ENCODE measurements around the gene CNTNAP2.

Gene CNTNAP2

DNA sequence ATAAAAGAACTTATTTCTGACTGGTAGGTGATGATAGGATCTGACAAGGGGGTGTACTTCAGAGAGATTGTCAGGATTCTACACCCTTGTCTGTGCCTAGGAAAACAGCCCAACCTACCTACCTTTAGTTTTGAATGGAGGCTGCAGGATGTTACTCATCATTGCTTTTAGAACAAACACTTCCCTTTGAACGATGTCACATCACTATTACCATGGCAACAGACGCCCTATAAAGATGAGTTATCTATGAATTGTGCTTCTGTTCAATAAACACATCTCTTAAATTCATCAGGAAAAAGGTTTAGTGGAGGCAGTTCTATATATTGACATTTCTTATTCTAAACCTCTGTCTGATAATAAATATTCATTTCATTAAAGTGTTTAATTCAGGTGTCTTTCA lies 362.4 kb downstream of the CNTNAP2 start:
- no peak overlapping the region for H3K4me3 ChIP-seq
- DNase-seq (ENCODE audit: low spot score), result no peak
- H3K27ac ChIP-seq, result no peak overlapping the region
- no peak for TF ChIP-seq CTCF (IDR thresholded peaks at IDR 0.05)

DNA sequence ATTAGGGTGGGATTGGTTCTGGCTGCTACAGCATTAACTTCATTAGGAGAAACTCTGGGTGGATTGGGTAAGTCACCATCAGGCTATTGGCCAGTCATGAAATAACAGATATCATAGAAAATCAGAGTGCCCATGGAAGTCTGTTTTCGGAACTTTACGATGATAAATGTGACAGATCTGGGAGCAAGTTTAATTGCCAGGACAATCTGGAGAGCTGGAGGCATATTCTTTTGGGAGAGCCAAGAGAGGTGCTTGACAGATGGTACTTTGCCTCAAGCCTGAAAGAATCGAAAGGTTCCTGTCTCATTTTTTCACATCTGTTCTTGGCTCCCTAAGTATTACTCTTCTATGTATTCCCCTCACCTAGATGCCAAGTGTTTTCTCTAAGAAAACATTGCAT lies 369.9 kb downstream of the CNTNAP2 start:
- DNase-seq (ENCODE audit: low spot score), result no peak
- no peak overlapping the region for H3K4me3 ChIP-seq
- no peak overlapping the region for H3K27ac ChIP-seq
- TF ChIP-seq CTCF (IDR thresholded peaks at IDR 0.05), result no peak

- TF ChIP-seq CTCF (IDR thresholded peaks at IDR 0.05), result no peak
Observed at GRCh38 chr7:146492017-146492416, 375.4 kb downstream of the CNTNAP2 start.

DNA sequence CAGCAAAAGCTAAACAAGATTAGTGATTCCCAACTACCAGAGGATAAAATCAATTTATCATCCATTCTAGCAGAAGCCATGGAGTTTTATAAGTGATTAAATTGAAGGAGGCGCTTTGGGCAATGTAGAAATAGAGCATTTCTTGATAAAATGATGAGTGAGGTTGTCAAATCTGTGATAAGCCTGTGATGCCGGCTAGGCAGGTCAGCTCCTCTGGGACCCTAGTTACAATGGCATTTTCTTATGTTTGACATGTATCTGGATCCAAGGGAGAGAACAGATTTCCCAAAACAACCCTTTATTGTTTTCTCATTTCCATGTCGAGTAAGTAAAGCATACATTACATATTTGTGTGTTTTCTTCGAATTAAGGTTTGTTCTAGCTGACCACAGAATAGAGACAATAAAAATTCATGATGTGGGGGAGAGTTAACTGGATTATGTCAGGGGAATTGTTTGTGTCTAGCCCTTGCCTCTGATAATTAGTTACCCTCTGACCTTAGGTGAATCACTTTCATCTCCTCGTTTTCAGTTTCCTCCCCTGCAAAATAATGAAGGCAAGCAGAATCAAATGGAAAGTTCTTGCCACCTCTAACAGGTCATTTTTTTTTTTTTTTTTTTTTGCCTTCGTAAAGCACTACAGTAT lies 378.5 kb downstream of the CNTNAP2 start:
- Histone ChIP-seq H3K4me3 (no peak overlapping the region), H3K27ac (no peak overlapping the region)
- TF ChIP-seq CTCF (IDR thresholded peaks at IDR 0.05), result no peak
- no peak for DNase-seq (ENCODE audit: low spot score)

More at GRCh38 chr7:146492017-146492416, 375.4 kb downstream of the CNTNAP2 start:
- no peak overlapping the region for H3K4me3 ChIP-seq
- H3K27ac ChIP-seq, result no peak overlapping the region
- DNase-seq (ENCODE audit: low spot score), result no peak

DNA sequence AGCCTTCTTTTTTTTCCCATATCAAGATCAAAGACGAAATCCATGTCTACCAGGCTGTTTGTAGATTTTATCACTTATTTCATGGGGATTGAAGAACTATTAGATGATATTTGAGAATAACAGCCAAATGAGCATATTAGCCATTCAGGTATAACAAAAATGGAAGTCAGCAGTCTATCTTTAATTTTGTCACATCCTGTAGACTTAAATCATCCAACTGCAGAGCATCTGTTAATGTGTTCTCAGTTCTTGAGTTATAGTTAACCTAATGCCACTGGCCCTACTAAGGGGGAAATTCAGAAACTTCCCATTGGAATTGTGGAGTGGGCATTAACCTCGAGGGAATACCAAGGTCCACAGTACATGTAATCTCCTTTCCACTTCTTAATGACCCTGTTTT lies 380.1 kb downstream of the CNTNAP2 start:
- Histone ChIP-seq H3K27ac (no peak overlapping the region), H3K4me3 (no peak overlapping the region)
- no peak for TF ChIP-seq CTCF (IDR thresholded peaks at IDR 0.05)
- DNase-seq (ENCODE audit: low spot score), result no peak

- TF ChIP-seq CTCF (IDR thresholded peaks at IDR 0.05), result no peak
- no peak overlapping the region for H3K27ac ChIP-seq
- no peak overlapping the region for H3K4me3 ChIP-seq
- DNase-seq (ENCODE audit: low spot score), result no peak
Observed at GRCh38 chr7:146499970-146500369, 383.4 kb downstream of the CNTNAP2 start.

- H3K4me3 ChIP-seq, result no peak overlapping the region
- no peak for TF ChIP-seq CTCF (IDR thresholded peaks at IDR 0.05)
Observed at GRCh38 chr7:146503844-146504243, 387.2 kb downstream of the CNTNAP2 start.

More at GRCh38 chr7:146503844-146504243, 387.2 kb downstream of the CNTNAP2 start:
- DNase-seq (ENCODE audit: low spot score), result no peak
- H3K27ac ChIP-seq, result no peak overlapping the region

All from coronary artery (tissue), 2 donors.